ENCODE data around the gene GPRIN2. TPM values are rescaled to one million over a fixed set of nuclear protein-coding genes. Genes with fewer than 3 reads are reported as not detected.
"Not testable (repeated sequence)": the region's sequence is repeated elsewhere in the genome, so short reads cannot be mapped to it uniquely, and the experiment has no call there.

GPRIN2 gene
- total RNA-seq, 4 donors from 2014 or later: 1.2 to 1.6 TPM; not detected in 2

DNA sequence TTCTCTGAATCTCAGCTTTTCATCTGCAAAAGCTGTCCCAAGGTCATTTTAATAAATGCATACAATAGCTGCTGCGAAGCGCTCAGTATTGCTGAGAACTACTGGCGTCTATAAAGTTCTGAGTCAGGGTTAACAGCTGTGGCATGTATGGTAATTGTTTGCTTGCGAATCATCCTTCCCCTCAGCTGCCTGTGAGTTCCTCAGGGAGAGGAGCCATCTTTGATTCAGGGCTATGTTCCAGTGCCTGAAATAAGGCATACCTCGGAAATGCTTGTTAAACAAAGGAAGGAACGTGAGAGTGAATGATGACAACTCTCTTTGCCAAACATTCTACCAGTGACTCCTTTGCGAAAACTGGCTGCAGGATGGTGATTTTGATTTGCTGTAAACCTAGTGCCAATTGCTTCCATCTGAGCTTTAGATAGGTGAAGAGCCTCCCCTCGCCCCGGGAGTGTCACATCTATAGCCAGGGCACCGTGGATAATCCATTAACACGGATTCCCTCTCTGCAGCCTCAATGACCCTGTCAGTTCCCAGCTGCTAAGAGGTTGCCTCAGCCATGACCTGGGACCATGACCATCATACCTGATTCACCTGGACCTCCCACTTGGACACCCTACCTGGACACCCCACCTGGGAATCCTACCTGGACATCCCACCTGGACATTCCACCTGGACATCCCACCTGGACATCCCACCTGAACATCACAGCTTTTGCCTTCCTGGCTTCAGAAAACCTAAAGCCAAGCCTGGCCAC is 39.6 kb downstream of the GPRIN2 start:
- H3K4me3 ChIP-seq: no peak overlapping the region
- no peak for ATAC-seq
- TF ChIP-seq, protein P1, sequence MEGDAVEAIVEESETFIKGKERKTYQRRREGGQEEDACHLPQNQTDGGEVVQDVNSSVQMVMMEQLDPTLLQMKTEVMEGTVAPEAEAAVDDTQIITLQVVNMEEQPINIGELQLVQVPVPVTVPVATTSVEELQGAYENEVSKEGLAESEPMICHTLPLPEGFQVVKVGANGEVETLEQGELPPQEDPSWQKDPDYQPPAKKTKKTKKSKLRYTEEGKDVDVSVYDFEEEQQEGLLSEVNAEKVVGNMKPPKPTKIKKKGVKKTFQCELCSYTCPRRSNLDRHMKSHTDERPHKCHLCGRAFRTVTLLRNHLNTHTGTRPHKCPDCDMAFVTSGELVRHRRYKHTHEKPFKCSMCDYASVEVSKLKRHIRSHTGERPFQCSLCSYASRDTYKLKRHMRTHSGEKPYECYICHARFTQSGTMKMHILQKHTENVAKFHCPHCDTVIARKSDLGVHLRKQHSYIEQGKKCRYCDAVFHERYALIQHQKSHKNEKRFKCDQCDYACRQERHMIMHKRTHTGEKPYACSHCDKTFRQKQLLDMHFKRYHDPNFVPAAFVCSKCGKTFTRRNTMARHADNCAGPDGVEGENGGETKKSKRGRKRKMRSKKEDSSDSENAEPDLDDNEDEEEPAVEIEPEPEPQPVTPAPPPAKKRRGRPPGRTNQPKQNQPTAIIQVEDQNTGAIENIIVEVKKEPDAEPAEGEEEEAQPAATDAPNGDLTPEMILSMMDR (IDR thresholded peaks at IDR 0.05): no peak
- TF ChIP-seq POLR2A (IDR thresholded peaks at IDR 0.05) (no peak), POLR2AphosphoS5 (IDR thresholded peaks at IDR 0.05) (no peak), EP300 (IDR thresholded peaks at IDR 0.05) (no peak)
- no peaks in the 10 kb centered on the region for H3K36me3 ChIP-seq
- no peaks in the 10 kb centered on the region for H3K9me3 ChIP-seq
- H3K27ac ChIP-seq: no peak overlapping the region
- H3K27me3 ChIP-seq: no peaks in the 10 kb centered on the region
- WGBS, 2 donors (ENCODE audit: low coverage in 1 of 2): 37 to 41% methylated on average over 11 of the region's 11 CpGs
- H3K4me1 ChIP-seq: peaks cover 0 to 9% (median 0%) of the 10 kb centered on the region in 3 donors

DNA sequence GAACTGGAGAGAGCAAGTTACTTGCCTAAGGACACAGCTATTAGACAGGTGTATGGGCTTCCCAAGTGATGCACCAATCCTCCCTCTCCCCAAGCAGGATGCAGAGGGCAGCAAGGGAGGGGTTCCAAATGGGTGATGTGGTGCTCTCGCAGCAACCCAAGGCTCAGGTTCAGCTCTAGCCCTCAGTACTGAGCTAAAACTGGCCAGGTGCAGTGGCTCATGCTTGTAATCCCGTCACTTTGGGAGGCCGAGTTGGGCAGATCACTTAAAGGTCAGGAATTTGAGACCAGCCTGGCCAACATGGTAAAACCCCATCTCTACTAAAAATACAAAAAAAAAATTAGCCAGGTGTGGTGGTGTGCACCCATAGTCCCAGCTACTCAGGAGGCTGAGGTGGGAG is 40.7 kb downstream of the GPRIN2 start:
- H3K36me3 ChIP-seq: no peaks in the 10 kb centered on the region
- no peaks in the 10 kb centered on the region for H3K9me3 ChIP-seq
- peaks cover 0 to 9% (median 0%) of the 10 kb centered on the region in 3 donors for H3K4me1 ChIP-seq
- no peak for ATAC-seq
- H3K4me3 ChIP-seq: no peak overlapping the region
- TF ChIP-seq POLR2AphosphoS5 (IDR thresholded peaks at IDR 0.05): no peak
- TF ChIP-seq POLR2A (IDR thresholded peaks at IDR 0.05): no peak
- no peak for TF ChIP-seq EP300 (IDR thresholded peaks at IDR 0.05)
- TF ChIP-seq, protein P1 (IDR thresholded peaks at IDR 0.05): no peak
- no peak overlapping the region for H3K27ac ChIP-seq
- 70% methylated on average over 3 of the region's 3 CpGs; no CpG with 5 or more reads in 1 of the 2 donors for WGBS, 2 donors (ENCODE audit: low coverage in 1 of 2)
- H3K27me3 ChIP-seq: no peaks in the 10 kb centered on the region

DNA sequence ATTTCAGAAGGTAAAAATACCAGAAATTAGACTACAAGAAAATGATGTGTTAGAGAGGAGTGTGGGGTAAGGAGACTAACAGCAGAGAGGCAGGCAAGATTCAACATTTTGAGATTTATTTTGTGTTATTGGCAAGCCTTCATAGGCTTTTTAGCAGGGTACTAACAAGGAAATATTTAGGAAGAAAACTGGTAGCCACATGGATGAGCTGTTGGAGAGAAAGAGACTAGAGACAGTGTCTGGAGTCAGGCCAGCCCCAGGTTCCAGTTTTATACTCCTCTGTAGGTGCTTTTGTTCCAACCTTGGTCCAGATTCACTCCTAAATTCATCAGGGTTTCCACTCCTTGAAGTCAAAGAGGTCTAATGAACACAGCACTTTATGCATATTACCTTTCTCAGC is 41.1 kb downstream of the GPRIN2 start:
- ATAC-seq: no peak
- TF ChIP-seq, protein P1 (IDR thresholded peaks at IDR 0.05): no peak
- no peak for TF ChIP-seq POLR2AphosphoS5 (IDR thresholded peaks at IDR 0.05)
- TF ChIP-seq POLR2A (IDR thresholded peaks at IDR 0.05): no peak
- TF ChIP-seq EP300 (IDR thresholded peaks at IDR 0.05): no peak
- Histone ChIP-seq H3K27me3 (no peaks in the 10 kb centered on the region), H3K4me1 (peaks cover 0 to 9% (median 0%) of the 10 kb centered on the region in 3 donors), H3K4me3 (no peak overlapping the region), H3K27ac (no peak overlapping the region), H3K36me3 (no peaks in the 10 kb centered on the region), H3K9me3 (no peaks in the 10 kb centered on the region)

DNA sequence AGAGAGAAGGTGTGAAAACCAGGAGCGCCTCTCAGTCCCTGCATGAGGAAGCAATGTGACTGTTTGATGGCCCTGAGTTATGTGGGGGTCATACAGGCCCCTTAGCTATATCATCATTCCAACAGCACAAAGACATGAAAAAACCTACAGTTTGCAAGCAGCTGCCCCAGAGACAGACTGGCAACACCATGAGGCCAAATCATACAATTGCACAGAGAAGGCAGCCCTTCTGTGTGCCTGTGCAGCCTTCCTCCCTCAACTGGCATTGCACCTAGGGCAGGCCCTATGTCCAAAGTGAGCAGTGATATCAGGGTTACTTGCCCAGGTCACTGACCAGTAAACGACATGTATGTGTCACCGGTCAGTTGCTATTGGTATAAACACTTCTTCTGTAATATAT is 41.6 kb downstream of the GPRIN2 start:
- Histone ChIP-seq H3K36me3 (no peaks in the 10 kb centered on the region), H3K27ac (no peak overlapping the region), H3K9me3 (no peaks in the 10 kb centered on the region), H3K4me3 (no peak overlapping the region), H3K27me3 (no peaks in the 10 kb centered on the region), H3K4me1 (peaks cover 0 to 9% (median 0%) of the 10 kb centered on the region in 3 donors)
- no peak for ATAC-seq
- WGBS, 2 donors (ENCODE audit: low coverage in 1 of 2): 67 to 76% methylated on average over 3 of the region's 3 CpGs
- TF ChIP-seq, protein P1 (IDR thresholded peaks at IDR 0.05): no peak
- TF ChIP-seq EP300 (IDR thresholded peaks at IDR 0.05) (no peak), POLR2A (IDR thresholded peaks at IDR 0.05) (no peak)

DNA sequence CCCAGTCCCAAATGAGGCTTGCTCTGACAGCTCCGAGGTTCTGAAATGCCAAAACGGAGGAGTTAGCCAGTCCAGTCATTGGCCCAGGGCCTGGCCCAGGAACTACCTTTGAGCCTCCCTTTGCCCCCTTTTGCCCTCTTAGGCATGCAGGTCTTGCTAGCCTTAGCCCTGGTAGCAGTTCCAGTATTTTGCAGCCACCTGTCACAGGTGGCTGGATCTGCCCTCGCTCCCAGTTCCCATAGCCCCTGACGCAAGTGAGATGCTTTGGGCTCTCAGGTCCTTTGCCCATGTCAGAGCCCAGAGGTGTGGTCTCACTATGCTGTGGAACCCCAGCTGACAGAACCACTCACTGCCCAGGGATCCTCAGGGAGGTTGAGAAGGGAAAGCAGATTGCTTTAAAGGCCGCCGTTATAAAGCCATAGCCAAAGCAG is 42.0 kb downstream of the GPRIN2 start:
- H3K36me3 ChIP-seq: no peaks in the 10 kb centered on the region
- WGBS, 2 donors (ENCODE audit: low coverage in 1 of 2): 72 to 77% methylated on average over 4 to 6 of the region's 6 CpGs
- ATAC-seq: no peak
- H3K4me3 ChIP-seq: no peak overlapping the region
- H3K9me3 ChIP-seq: no peaks in the 10 kb centered on the region
- TF ChIP-seq, protein P1 (IDR thresholded peaks at IDR 0.05): no peak
- TF ChIP-seq EP300 (IDR thresholded peaks at IDR 0.05) (no peak), POLR2AphosphoS5 (IDR thresholded peaks at IDR 0.05) (no peak), POLR2A (IDR thresholded peaks at IDR 0.05) (no peak)
- peaks cover 0 to 9% (median 0%) of the 10 kb centered on the region in 3 donors for H3K4me1 ChIP-seq
- H3K27ac ChIP-seq: no peak overlapping the region
- no peaks in the 10 kb centered on the region for H3K27me3 ChIP-seq

DNA sequence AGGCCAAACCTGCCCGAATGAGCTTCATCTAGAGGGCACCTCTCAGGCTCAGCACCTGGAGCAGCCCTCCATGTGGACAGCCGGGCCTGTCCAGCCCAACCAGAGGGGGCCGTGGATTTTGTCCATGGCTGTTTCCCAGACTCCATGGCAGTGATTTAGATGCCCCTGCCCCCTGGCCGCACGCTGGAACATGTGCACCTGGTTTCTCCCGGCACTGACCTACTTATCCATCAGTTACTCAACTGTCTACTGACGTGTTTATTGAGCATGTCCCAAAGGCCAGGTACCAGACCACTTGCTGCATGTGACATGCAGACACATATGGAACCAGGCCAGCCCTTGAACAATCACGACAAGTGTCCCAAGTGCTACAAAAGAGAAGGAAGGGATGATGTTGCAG is 43.1 kb downstream of the GPRIN2 start:
- WGBS, 2 donors (ENCODE audit: low coverage in 1 of 2): no CpG with 5 or more reads among the region's 8 CpGs
- not testable (repeated sequence) for H3K36me3 ChIP-seq

DNA sequence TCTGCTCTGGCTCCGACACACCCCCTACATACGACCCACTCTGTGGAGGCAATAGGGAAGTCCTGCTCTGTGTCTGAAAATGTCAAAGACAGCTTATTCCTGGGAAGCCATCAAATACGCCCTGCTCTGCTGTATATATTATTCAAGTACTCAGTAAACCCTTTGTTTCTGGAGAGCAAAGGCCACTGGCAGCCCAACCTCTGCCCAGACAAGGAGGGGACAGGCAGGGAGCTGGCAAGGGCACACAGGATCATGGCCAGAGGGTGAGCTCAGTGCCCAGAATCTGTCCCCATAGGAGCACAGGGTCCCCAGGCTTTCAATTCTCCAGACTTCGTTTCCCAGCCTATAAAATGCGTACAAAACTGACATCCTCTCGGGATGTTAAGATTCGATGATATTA is 43.7 kb downstream of the GPRIN2 start:
- not testable (repeated sequence) for H3K4me3 ChIP-seq, ATAC-seq
- WGBS, 2 donors (ENCODE audit: low coverage in 1 of 2): no CpG with 5 or more reads among the region's 7 CpGs

More for the DNA sequence above, 43.1 kb downstream of the GPRIN2 start:
- not testable (repeated sequence) for H3K4me3 ChIP-seq, H3K9me3 ChIP-seq, H3K4me1 ChIP-seq, H3K27me3 ChIP-seq, H3K27ac ChIP-seq, ATAC-seq

More for the DNA sequence above, 43.7 kb downstream of the GPRIN2 start:
- H3K36me3 ChIP-seq, H3K9me3 ChIP-seq, H3K27me3 ChIP-seq, H3K4me1 ChIP-seq, H3K27ac ChIP-seq: not testable (repeated sequence)

Data from gastroesophageal sphincter (tissue), 4 donors.